Kidney epithelial cell (primary cell): Measurements from ENCODE around the gene PRAMEF1. TPM values are rescaled to one million over a fixed set of nuclear protein-coding genes. Genes with fewer than 3 reads are reported as not detected.
"Not testable (repeated sequence)": the region's sequence is repeated elsewhere in the genome, so short reads cannot be mapped to it uniquely, and the experiment has no call there.

Experiments used
- DNase-seq: peaks from one replicate; pipeline ENCODE4 v3.0.0-alpha.2; 2010; ENCODE audit warnings: low read depth
- H3K27me3 ChIP-seq: 2 replicates; pipeline ENCODE4 v1.6.0; 2011; ENCODE audit warnings: low read length; ENCODE audit not compliant: control insufficient read depth, insufficient read depth
- H3K36me3 ChIP-seq: 2 replicates; pipeline ENCODE4 v1.5.1; 2011; ENCODE audit warnings: low read length; ENCODE audit not compliant: control insufficient read depth, insufficient read depth
- H3K4me3 ChIP-seq: 2 replicates; pipeline ENCODE4 v1.5.1; 2011; ENCODE audit warnings: low read depth, mild to moderate bottlenecking, control low read depth, low read length
- total RNA-seq: library from RNA; depleted of rRNA; stranded (reverse); fragments of >200 nt; gene quantifications from 2 replicates; pipeline ENCODE4 v1.2.3, GENCODE V29; 2015
- TF ChIP-seq, protein P1 (sequence below): IDR thresholded peaks from 2 replicates; pipeline ENCODE4 v1.5.1; 2011; ENCODE audit warnings: mild to moderate bottlenecking, moderate library complexity, low read length, control low read depth, inconsistent platforms; ENCODE audit not compliant: insufficient read depth, poor library complexity, severe bottlenecking

The PRAMEF1 gene, protein sequence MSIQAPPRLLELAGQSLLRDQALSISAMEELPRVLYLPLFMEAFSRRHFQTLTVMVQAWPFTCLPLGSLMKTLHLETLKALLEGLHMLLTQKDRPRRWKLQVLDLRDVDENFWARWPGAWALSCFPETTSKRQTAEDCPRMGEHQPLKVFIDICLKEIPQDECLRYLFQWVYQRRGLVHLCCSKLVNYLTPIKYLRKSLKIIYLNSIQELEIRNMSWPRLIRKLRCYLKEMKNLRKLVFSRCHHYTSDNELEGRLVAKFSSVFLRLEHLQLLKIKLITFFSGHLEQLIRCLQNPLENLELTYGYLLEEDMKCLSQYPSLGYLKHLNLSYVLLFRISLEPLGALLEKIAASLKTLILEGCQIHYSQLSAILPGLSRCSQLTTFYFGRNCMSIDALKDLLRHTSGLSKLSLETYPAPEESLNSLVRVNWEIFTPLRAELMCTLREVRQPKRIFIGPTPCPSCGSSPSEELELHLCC
- total RNA-seq = not detected in 2 replicates

DNA sequence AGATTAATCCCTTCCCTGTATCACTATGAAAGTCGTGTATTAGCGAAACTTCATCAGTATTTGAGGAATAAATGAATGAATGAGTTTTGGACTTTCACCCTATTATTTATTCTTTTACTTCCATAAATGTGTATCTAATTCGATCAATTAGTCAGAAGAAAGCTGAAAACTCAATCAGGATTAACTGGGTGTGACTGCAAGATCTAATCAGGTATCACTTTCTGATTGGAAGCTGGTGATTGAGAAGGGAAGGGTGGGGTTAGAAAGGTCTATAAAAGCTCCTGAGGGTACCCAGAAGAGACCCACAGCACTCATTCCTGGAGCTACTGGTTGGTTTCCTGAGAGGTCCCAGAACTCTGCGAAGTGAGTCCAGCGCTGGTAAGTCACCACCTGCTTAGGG, at the start of gene PRAMEF1:
PRAMEF1 (plus strand) TSS at position 301 of the 400 bp plus-strand sequence. CDS start 1,831 bp downstream, outside the sequence.
- H3K27me3 ChIP-seq, H3K4me3 ChIP-seq, H3K36me3 ChIP-seq, DNase-seq: not testable (repeated sequence)

DNA sequence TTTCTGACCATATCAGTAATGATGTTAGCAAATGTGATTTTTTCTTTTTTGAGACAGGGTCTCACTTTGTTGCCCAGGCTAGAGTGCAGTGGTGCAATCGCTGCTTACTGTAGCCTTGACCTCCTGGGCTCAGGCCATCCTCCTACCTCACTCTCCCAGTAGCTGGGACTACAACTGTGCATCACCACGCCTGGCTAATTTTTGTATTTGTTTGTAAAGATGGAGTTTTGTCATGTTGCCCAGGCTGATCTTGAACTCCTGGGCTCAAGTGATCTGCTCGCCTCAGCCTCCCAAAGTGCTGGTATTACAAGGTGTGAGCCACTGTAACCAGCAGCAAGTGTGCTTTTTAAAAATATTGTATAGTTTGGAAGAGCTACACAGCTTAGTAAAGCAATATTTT, 49.3 kb upstream of the PRAMEF1 start:
- Histone ChIP-seq H3K36me3 (no peaks in the 10 kb centered on the region), H3K27me3 (no peaks in the 10 kb centered on the region), H3K4me3 (no peak overlapping the region)
- TF ChIP-seq, protein P1, sequence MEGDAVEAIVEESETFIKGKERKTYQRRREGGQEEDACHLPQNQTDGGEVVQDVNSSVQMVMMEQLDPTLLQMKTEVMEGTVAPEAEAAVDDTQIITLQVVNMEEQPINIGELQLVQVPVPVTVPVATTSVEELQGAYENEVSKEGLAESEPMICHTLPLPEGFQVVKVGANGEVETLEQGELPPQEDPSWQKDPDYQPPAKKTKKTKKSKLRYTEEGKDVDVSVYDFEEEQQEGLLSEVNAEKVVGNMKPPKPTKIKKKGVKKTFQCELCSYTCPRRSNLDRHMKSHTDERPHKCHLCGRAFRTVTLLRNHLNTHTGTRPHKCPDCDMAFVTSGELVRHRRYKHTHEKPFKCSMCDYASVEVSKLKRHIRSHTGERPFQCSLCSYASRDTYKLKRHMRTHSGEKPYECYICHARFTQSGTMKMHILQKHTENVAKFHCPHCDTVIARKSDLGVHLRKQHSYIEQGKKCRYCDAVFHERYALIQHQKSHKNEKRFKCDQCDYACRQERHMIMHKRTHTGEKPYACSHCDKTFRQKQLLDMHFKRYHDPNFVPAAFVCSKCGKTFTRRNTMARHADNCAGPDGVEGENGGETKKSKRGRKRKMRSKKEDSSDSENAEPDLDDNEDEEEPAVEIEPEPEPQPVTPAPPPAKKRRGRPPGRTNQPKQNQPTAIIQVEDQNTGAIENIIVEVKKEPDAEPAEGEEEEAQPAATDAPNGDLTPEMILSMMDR = no peak
- DNase-seq = no peak

DNA sequence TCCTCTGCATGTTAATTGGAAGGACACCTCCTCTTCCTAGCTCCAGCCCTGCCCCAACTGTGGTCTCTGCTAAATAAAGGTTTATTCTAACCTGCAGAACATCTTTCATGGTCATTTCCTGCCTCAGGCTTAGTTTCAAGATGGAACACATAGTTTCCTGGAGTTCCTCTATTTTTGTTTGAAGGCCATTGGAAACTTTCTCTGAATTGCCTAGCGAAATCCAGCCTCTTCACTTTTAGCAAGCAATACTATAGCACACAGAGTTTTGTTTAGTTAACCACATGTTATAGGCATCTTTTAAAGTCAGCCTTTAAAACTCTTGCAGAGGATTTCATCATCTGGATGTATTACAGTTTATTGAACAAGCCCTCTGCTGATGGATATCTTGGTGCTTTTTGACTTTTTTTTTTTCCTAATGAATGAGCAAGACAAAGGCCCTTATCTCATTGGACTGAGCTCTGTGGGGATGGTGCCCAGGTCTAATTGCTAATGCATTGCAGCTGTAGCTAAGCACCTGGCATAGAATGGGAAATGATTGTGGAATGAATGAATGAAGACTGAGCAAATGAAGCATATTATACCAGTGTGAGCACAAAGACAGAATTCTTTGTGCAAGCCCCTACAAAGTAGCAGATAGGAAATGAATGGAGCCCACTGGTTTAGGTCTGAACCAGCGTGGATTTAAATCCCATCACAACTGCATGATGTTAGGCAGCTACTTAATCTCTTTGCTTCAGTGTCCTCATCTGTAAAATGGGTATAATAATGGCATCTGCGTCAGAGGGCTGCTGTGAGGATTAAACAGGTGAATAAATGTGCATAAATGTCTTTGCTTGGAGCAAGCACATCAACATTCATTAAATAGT, 45.8 kb upstream of the PRAMEF1 start:
- Histone ChIP-seq H3K36me3 (no peaks in the 10 kb centered on the region), H3K27me3 (no peaks in the 10 kb centered on the region), H3K4me3 (no peak overlapping the region)
- TF ChIP-seq, protein P1 = no peak
- no peak for DNase-seq

DNA sequence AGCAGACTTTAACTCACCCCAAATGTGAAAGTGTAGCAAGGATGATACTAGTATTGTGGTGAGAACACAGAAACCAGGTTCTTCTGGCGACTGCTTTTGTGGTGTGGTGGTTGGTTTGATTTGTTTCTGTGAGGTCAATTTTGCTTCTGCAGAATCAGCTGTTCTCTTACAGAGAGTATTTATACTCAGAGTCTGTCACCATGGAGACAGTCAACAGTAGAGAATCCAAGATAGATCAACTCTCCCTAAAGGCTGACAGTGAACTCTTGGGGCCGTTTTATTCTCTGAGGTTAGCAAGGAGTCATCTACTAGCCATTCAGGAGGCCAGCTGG, 45.2 kb upstream of the PRAMEF1 start, which contains the start of gene CFAP107:
CFAP107 (plus strand) TSS at position 209 of the 332 bp plus-strand sequence. CDS start 231 bp downstream, outside the sequence.
- TF ChIP-seq, protein P1 = no peak

DNA sequence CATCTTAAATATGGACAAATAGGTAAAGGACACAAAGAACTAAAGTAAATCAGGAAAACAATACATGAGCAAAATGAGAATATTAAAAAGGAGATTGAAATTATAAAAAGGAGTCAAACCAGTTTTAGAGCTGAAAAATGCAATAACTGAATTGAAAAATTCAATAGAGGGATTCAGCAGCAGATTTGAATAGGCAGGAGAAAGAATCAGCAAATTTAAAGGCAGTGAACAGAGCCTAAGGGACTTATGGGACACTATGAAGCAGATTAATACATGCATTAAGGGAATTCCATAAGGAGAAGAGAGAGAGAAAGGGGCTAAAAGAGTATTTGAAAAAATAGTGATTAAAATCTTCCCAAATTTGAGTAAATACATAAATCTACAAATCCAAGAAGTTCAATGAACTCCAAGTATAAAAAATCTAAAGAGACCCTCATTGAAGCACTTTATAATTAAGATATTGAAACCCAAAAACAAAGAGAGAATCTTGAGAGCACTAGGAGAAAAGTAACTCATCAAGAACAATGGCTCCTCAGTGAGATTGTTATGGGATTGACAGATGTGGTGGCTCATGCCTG, 42.3 kb upstream of the PRAMEF1 start:
- DNase-seq = no peak
- TF ChIP-seq, protein P1 = no peak
- Histone ChIP-seq H3K36me3 (no peaks in the 10 kb centered on the region), H3K27me3 (no peaks in the 10 kb centered on the region), H3K4me3 (no peak overlapping the region)

More for the DNA sequence above, 45.2 kb upstream of the PRAMEF1 start, which contains the start of gene CFAP107:
- no peak for DNase-seq
- Histone ChIP-seq H3K27me3 (no peaks in the 10 kb centered on the region), H3K36me3 (no peaks in the 10 kb centered on the region), H3K4me3 (no peak within 1 kb of the TSS)

GRCh38 chr1:12754738-12755137, 36.5 kb upstream of the PRAMEF1 start:
- Histone ChIP-seq H3K36me3 (no peaks in the 10 kb centered on the region), H3K4me3 (no peak overlapping the region), H3K27me3 (no peaks in the 10 kb centered on the region)
- TF ChIP-seq, protein P1 = no peak
- no peak for DNase-seq
